GM19324 (cell line): Measurements from ENCODE around the gene SRGAP2B.
"Not testable (repeated sequence)": the region's sequence is repeated elsewhere in the genome, so short reads cannot be mapped to it uniquely, and the experiment has no call there.

ENCODE experiments used
- ATAC-seq: cut with Tn5 transposase; IDR thresholded peaks from one replicate; pipeline ENCODE4 v1.9.1; 2021; ENCODE audit warnings: mild to moderate bottlenecking, moderate library complexity; ENCODE audit not compliant: unreplicated experiment, low FRiP score

Gene SRGAP2B

DNA sequence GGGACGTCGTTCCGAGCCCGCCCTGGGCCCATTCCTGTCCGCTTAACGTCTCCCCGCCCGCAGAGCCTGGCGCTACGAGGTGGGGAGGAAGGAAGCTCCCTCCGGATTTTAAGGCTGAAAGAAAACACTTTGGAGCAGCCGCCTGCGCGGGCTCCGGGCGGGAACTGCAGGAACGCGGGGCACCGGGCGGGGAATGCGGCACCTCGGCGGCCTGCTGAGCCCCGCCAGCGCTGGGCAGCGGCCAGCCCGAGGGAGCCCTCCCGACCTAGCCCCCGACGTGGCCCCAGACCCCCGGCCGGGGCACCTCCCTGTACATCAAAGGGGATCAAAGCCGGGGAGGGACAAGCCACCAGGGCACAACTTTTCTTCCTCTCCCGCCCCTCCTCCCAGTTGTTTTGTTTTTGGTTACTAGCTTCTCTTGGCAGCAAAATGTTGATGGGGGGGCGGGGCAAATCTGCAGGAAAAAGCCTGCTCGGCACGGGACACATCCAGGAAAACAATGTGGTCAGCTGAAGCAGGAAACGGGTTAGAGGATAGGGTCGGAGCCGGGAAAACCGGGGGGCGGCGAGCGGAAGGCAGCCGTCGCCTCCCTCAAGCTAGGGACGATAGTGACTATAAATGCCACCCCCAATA lies 1.5 kb downstream of the SRGAP2B start:
- ATAC-seq, result not testable (repeated sequence)

DNA sequence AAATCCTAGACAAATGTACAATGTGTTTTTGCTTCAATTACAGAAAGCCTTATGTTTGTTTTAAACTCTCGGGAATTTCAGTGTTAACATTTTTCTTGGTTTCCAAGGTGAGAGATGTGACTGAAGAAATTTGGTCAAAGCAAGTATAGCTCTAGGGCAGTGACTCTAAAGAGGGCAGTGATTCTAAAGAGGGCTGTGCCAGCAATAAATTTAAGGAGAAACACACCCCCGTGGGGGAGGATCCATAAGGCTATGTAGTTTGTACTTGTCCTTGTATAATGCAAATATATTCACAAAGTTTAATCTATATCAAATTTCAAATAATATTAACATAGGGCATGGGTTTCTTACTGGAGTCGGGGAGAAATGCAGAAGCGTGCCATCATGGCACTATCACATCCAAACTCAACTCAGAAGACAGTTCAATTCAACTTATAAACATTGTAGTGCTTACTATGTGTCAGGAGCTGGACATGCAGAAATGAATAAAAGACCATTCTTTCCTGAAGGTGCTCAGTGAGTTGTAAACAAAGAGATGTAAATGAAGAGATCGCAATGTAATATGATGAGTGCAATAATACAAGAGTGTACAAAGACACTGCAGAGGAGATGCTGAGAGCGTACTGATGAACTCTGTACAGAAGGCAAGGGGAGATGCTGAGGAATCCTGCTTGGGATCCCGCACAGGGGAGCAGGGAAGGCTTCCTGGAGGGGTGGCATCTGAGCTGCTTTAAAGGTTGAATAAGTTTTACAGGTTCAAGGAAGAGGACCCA lies 12.5 kb downstream of the SRGAP2B start:
- ATAC-seq, result not testable (repeated sequence)

- not testable (repeated sequence) for ATAC-seq
These were observed 14.9 kb downstream of the SRGAP2B start for GRCh38 chr1:145080193-145080592.

- ATAC-seq, result not testable (repeated sequence)
These were observed 15.4 kb downstream of the SRGAP2B start for GRCh38 chr1:145079737-145080136.

DNA sequence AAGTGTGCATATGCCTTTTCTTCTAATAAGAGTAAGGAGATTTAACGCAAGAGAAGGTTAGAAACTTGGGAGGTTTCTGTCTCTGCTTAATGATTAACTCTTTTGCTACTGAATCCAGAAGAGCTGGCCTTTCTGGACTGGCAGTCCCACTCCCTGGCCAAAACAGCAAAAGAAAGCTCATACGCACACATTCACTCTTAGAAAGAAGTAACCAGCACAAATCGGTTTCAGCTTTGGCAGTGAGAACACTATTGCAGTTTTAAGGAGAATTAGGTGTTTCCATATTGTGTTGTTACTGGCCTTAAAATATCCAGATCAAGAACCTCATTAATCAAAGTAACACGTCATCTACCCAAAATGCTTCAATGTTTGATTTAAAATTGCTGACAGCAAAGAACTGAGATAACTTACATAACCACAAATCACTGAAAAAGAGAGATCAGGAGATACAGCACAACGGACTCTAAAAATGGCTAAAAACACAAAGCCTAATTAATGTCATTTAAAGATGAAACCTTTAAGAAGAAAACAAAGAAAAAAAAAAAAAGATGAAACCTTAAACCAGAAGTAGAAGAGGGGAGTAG lies 16.2 kb downstream of the SRGAP2B start:
- ATAC-seq, result not testable (repeated sequence)

DNA sequence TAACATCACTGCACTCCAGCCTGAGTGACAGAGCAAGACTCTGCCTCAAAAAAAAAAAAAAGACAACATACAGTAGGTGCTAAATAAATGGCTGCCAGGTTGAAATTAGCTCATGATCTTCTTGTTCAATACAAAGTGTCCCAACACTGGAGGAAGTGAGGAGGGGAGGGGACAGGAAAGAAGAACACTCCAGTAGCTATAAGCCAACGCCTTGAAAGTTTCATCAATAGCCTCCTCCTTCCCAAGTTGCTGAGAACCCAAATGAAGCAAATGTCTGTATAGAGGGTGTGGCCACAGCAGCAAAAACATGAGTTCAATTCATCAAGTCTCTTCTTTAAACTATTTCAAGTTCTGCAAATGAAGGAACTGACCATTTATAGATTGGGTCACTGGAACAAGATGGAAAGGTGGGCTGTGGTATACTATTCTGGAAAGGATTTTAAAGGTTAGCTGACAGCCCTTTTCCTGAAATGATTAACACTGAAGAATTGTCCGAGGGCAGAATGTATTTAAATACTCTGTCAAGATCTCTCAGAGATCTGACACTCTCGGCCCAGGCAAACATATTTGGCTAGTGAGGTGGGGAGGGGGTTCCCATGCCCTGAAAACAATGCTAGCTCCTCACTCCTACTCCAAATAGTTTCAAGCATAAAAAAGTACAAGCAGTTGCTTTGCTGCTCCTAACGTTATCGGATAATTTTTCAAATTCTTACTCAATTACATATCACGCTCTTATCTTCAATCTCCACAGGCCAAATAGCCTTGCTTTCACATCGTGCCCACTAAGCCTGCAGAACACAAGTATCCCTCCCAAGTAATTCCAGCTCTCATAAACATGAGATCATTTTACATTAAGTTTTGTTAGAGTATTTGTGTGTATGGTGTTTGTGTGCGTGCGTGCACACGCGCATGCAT lies 17.0 kb downstream of the SRGAP2B start:
- not testable (repeated sequence) for ATAC-seq

GRCh38 chr1:145076877-145077276 lies 18.3 kb downstream of the SRGAP2B start:
- not testable (repeated sequence) for ATAC-seq

DNA sequence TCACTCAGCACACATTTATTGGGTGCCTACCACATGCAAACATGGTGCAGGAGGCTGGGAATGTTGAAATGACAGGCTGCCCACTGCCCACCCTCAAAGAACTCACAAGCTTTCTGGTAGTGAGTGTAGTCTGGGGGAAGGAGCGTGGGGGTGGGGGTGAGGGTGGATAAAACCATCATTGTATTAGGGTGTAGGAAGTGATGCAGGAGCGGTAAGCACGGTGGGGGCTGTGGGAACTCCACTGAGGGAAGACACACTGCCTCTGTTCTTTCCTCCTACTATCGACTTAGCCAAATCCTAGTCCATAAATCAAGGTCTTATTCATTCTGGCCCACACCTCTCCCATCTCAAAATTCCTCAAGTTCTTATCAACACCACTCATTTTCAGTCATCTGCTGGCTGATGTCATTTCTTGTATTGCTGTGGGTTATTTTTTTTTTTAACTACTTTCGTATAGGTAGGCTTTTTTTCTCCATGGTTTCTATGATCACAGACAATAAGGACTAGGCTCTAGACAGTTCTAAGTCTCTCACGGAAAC lies 21.0 kb downstream of the SRGAP2B start:
- not testable (repeated sequence) for ATAC-seq

GRCh38 chr1:145071569-145071968 lies 23.6 kb downstream of the SRGAP2B start:
- not testable (repeated sequence) for ATAC-seq

DNA sequence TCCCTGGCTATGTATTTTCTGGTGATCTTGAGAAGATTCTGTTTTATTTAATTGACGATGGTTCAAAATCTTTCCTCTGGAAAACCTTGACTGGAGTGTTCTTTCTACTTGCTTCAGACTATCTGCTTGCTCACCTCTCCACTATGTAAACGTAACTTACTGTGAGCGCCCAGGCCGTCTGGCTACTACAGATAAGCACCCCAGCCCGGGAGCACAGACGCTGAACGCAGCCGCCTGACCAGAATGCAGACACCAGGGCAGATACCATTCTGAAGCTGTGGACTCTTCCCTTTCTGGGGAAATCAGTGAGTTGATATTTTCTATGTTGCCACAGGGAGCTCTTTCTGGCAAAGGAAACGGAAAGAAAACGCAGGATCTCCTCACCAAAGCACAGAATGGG lies 28.6 kb downstream of the SRGAP2B start:
- ATAC-seq, result not testable (repeated sequence)

DNA sequence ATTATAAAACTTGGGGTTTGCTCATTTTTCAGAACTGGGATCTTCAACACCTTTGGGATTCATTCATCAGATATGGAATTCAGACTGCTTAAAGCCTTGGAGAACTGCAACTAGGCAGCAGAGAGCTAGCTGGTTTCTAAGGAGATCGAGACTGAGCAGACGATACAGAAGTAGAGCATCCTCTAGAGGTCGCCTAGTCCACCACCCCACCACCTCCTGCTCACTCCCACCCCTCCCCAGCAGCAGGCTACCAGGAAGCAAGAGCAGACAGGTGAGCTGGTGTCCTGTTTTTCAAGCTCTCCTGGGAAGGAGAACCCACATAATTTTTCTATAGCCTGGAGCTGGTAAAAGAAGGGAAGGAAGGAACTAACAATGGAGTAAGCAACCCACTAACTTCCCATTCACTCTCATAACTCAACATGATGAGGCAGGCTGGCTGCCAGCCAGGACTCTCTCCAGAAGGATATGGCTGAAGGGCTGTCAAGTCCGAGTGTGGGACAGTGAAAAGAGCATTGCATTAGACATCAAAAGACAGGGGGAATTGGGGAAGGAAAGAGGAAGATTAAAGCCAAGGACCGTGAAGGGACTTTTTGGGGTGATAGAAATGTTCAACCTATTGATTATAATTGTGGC lies 29.8 kb downstream of the SRGAP2B start:
- not testable (repeated sequence) for ATAC-seq

DNA sequence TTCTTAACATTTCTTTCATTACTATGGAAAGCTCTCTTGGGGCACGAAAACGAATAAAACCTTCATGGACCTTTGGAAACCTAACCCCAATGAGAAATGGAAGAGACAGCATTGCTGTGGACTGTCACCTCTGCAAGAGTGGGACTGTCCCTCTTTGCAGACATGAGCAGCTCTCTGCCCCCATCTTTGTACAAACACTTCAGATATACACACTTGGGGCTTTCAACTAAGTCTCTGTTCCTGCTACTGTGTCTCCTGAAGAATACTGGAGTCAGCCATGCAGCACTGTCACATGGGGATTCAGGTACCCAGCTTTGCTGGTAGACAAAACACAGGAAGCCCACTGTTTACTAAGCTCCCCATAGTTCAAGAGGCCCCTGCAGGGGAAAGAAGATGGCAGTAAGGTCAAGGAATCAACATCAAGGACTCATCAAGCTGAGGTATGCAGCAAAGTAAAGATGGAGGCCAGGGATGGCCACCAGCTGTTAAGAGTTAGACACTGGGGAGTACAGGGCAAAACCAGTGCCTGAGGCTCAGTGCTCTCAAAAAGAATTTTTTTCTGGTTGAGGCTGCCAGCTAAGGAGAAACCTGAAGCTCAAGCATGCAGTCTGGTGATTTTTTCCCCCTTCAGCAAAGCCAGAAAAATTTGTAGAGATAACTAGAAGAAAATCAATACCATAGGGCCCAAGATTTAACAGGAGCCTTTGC lies 31.0 kb downstream of the SRGAP2B start:
- not testable (repeated sequence) for ATAC-seq

DNA sequence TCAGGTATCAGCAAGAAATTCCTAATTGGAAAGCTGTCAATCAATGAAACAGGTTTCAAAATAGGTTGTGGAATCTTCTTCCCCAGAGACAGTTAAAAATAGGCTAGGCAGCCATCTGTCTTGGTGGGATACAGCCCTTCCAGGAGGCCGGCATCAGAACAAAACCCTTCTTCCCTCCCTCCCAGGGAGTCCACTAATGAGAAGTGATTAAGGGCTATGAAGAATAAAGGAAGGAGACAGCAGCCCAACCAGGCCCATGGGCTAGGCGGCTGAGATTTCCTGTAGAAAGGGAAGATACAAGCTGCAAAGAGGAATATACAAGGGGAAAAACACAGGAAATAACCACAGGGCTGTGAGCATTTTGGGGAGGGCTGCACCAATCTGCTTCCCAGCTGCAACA lies 31.8 kb downstream of the SRGAP2B start:
- ATAC-seq, result not testable (repeated sequence)

GRCh38 chr1:145058184-145058583 lies 36.9 kb downstream of the SRGAP2B start:
- not testable (repeated sequence) for ATAC-seq

GRCh38 chr1:145055217-145055760 lies 39.8 kb downstream of the SRGAP2B start:
- peak; percentile 94 for ATAC-seq

DNA sequence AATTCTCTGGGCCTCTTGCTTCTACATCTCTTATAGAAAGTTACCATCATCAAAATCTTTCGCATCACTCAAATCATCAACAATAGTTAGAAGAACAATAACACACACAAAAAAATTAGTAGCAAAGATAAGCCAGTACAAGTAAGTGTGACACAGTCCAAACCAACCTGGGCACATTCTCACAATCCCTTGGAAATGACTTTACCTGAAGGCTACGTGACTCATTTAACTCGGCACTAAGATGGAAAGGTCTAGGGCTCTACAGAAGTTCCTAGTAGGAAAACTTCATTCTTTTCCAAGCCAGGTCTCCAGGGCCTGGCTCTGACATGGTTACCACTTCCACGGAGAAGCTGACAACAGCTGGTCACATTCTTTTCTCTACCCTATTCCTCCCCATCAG lies 41.7 kb downstream of the SRGAP2B start:
- ATAC-seq, result not testable (repeated sequence)

DNA sequence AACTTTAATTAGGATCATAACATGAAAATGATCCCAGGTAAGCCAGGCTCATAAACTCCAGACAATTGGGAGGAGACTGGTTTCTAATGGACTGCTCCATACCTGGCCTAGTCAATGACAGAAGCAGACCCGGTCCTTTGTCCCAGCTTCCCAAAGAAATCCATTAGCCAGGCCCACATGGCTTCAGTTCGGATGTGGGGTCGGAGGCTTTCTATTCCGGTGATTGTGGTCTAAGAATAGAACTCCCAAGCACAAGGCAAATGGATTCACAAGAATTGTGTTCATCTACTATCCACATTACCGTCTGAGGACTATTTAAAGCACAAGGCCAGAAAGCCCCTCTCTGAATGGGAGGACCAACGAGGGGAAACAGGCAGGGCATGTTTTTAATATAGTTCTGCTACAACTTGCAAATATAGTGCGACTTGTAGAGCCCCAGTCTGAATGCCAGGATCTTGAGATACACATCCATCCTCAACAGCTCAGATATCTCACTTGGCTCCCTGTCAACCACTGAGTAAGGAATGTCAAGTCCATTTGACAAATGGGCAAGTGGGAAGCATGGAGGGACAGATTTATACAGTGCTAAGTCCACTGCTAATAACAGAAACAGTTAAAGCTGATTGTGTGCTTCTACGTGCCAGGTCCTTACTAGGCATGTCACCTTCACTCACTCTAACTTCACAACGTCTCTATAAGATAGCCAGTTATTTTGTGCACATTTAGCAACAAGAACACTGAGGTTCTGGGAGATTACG lies 42.9 kb downstream of the SRGAP2B start:
- ATAC-seq, result not testable (repeated sequence)
